ENCODE measurements around the gene C21orf58.

GRCh38 chr21:46347791-46348381, 24.2 kb upstream of the C21orf58 start:
- TF ChIP-seq CTCF (IDR thresholded peaks at IDR 0.05): no peak
- no peak for TF ChIP-seq POLR2AphosphoS5 (IDR thresholded peaks at IDR 0.05)
- TF ChIP-seq POLR2A (IDR thresholded peaks at IDR 0.05): no peak
- TF ChIP-seq EP300 (IDR thresholded peaks at IDR 0.05): no peak

Data from sigmoid colon (tissue), 4 donors.